Measurements from ENCODE around the gene MAT2A.
A peak's percentile ranks its signal among the peaks of the same experiment; 100 is the strongest.

MAT2A gene

DNA sequence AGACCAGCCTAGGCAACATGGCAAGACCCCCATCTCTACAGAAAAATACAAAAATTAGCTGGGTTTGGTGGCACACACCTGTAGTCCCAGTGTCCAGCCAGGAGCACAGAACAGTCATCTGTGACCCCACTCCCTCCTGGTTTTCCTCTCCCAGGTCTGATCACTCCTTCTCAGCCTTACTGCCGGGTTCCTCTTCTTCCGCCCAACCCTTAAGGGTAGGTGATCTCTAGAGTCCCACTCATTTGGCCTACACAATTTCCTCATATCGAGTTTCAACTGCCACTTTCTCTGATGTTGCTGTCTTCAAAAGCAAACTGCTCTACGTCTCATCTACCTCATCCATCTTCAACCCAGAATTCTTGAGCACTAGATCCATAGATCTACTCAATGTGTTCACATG, 13.4 kb upstream of the MAT2A start:
- TF ChIP-seq, protein P1, sequence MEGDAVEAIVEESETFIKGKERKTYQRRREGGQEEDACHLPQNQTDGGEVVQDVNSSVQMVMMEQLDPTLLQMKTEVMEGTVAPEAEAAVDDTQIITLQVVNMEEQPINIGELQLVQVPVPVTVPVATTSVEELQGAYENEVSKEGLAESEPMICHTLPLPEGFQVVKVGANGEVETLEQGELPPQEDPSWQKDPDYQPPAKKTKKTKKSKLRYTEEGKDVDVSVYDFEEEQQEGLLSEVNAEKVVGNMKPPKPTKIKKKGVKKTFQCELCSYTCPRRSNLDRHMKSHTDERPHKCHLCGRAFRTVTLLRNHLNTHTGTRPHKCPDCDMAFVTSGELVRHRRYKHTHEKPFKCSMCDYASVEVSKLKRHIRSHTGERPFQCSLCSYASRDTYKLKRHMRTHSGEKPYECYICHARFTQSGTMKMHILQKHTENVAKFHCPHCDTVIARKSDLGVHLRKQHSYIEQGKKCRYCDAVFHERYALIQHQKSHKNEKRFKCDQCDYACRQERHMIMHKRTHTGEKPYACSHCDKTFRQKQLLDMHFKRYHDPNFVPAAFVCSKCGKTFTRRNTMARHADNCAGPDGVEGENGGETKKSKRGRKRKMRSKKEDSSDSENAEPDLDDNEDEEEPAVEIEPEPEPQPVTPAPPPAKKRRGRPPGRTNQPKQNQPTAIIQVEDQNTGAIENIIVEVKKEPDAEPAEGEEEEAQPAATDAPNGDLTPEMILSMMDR (conservative IDR thresholded peaks at IDR 0.05) = no peak
- H3K27ac ChIP-seq = peak overlapping the region; percentile 96

DNA sequence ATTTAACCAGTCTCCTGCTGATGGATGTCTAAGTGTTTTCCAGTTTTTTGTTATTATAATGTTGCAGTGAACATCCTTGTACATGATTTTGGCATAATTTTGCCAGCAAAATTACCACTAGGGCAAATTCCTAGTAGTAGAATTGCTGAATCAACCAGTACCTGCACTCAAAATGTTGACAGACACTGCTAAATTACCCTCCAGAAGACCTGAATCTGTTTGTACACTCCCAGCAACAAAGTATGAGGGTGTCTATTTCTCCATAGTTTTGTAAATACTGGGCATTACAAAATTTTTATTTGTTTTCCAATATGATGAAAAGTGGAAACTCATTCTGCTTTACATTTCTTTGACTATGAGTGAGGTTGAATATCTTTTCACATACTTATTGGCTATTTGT, 11.2 kb upstream of the MAT2A start:
- H3K27ac ChIP-seq = no peak overlapping the region
- TF ChIP-seq, protein P1 (conservative IDR thresholded peaks at IDR 0.05) = no peak

DNA sequence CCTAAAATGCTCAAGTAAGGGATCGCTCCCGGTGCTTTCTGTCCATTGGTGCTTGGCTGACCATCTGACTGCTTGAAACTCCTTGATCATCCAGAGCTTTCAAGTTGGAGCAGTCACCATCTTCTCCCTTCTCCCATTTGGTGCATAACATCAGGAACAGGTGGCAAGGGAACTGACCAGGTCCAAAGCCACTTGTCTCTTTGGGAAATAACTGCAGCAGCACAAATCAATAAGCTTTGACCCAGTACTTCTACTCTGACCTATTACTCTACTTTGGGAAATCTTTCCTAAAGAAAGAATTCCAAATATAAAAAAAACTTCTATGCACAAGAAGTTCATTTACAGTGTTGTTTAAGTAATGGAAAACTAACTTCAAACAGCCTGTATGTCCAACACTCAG, 10.6 kb upstream of the MAT2A start:
- TF ChIP-seq, protein P1 (conservative IDR thresholded peaks at IDR 0.05) = no peak
- no peak overlapping the region for H3K27ac ChIP-seq

DNA sequence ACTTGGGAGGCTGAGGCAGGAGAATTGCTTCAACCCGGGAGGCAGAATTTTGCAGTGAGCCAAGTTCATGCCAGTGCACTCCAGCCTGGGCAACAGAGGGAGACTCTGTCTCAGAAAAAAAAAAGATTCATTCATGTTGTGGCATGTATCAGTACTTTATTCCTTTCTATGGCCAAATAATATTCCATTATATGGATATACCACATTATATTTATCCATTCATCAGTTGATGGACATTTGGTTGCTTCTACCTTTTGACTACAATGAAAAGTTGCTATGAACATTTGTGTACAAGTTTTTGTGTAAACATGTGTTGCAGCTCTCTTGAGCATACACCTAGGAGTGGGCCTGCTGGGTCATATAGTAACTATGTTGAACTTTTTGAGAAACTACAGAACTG, 9.2 kb upstream of the MAT2A start:
- TF ChIP-seq, protein P1 (conservative IDR thresholded peaks at IDR 0.05) = no peak
- H3K27ac ChIP-seq = no peak overlapping the region

DNA sequence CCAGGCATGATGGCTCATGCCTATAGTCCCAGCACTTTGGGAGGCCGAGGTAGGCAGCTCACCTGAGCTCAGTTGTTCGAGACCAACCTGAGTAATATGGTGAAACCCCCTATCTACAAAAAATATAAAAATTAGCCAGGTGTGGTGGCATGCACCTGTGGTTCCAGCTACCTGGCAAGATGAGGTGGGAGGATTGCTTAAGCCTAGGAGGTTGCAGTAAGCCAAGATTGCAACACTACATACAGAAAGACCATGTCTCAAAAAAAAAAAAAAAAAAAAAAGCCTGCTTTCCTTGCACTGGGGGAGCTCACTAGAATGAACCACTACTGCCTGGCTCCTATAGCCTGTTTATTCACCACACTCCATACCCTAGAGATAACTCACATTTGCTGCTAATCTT, 7.4 kb upstream of the MAT2A start:
- TF ChIP-seq, protein P1 (conservative IDR thresholded peaks at IDR 0.05) = no peak
- no peak overlapping the region for H3K27ac ChIP-seq

DNA sequence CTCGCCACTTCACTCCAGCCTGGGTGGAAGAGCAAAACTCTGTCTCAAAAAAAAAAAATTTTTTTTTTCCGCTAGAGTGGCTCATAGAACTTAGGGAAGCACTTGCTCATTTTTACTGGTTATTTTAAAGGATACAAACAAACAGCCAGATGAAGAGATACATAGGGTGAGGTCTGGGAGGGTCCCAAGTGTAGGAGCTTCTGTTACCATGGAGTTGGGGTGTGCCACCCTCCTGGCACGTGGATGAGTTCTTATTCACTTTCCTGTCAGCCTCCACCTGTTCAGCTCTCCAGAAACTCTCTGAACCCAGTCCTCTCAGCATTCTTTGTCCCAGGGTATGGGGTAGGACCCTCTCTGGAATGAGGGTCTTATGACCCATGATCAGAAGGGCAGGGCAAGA, 4.9 kb upstream of the MAT2A start:
- TF ChIP-seq, protein P1 (conservative IDR thresholded peaks at IDR 0.05) = no peak
- H3K27ac ChIP-seq = no peak overlapping the region

DNA sequence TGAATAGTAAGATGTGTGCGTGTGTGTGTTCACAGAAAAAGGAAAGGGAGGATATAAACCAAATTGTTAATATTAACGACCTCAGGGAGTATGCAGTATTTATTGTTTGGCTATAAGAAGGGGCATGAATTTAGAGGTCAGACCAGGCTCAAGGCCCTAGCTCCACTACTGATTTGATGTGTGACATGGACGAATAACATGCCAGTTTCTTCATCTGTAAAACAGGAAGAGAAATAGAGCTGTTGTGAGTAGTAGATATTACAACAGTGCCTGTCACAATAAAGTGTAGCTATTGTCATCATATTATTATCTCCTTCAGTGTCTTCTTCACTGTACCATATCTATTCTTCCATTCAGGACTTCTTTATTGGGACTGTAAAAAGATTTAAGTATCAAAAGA, 4.1 kb upstream of the MAT2A start:
- no peak overlapping the region for H3K27ac ChIP-seq
- TF ChIP-seq, protein P1 (conservative IDR thresholded peaks at IDR 0.05) = no peak

DNA sequence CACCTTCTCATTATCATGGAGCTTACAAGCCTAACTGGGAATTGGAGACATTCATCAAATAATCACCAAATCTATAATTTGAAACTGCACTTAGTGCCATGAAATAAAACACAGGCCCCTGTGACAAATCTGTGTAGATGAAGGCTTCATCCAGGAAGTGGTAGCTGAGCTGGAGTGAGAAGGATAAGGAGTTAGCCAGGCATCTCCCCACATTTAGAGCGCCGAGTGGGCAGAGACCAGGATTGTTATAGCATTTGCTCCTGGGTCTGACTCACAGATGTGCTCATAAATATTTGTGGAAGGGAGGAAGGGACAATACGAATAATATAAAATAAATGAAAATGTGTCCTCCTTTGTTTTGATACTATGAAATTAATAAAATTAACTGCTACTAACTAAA, 2.5 kb upstream of the MAT2A start:
- TF ChIP-seq, protein P1 (conservative IDR thresholded peaks at IDR 0.05) = no peak

More for the DNA sequence above, 2.5 kb upstream of the MAT2A start:
- H3K27ac ChIP-seq = peak overlapping the region; percentile 100

All from VCaP (cell line).